Nephron progenitor cell (in vitro differentiated cells): ENCODE results near the gene OLFML1.

ENCODE experiments used
- DNase-seq: peaks from one replicate; pipeline ENCODE4 v3.0.0; 2021
- H3K27ac Mint-ChIP-seq: 2 replicates; pipeline ENCODE4 v1.8.0; 2021; ENCODE audit warnings: mild to moderate bottlenecking, moderate library complexity, mixed read lengths
- H3K27me3 Mint-ChIP-seq: 2 replicates; pipeline ENCODE4 v1.8.0; 2021; ENCODE audit warnings: mild to moderate bottlenecking, low read depth, mixed read lengths; ENCODE audit not compliant: poor library complexity
- H3K36me3 Mint-ChIP-seq: 2 replicates; pipeline ENCODE4 v1.8.0; 2021; ENCODE audit warnings: low read depth, mixed read lengths
- H3K4me1 Mint-ChIP-seq: 2 replicates; pipeline ENCODE4 v1.8.0; 2021; ENCODE audit warnings: mixed read lengths
- H3K4me3 Mint-ChIP-seq: 2 replicates; pipeline ENCODE4 v1.8.0; 2021; ENCODE audit warnings: mild to moderate bottlenecking, moderate library complexity, mixed read lengths
- H3K9me3 Mint-ChIP-seq: 2 replicates; pipeline ENCODE4 v1.8.0; 2021; ENCODE audit warnings: mild to moderate bottlenecking, moderate library complexity, mixed read lengths
- CTCF ChIP-seq: fragments of 200-600 bp; sonication (generic); IDR thresholded peaks from 2 replicates; pipeline ENCODE4 v1.5.0; 2021; ENCODE audit warnings: antibody characterized with exemption

Gene OLFML1

GRCh38 chr11:7551571-7551970 is 66.3 kb downstream of the OLFML1 start:
- TF ChIP-seq CTCF = no peak
- no peak overlapping the region for H3K27ac Mint-ChIP-seq
- H3K27me3 Mint-ChIP-seq = peaks cover 14% of the 10 kb centered on the region
- peaks cover 36% of the 10 kb centered on the region for H3K4me1 Mint-ChIP-seq
- no peak for DNase-seq
- peaks cover 5% of the 10 kb centered on the region for H3K9me3 Mint-ChIP-seq
- peaks cover 13% of the 10 kb centered on the region for H3K36me3 Mint-ChIP-seq
- H3K4me3 Mint-ChIP-seq = no peak overlapping the region

- DNase-seq = no peak
- Mint-ChIP-seq H3K9me3 (peaks cover 12% of the 10 kb centered on the region), H3K4me3 (no peak overlapping the region), H3K27ac (no peak overlapping the region), H3K27me3 (peaks cover 11% of the 10 kb centered on the region), H3K36me3 (peaks cover 21% of the 10 kb centered on the region), H3K4me1 (peaks cover 25% of the 10 kb centered on the region)
- no peak for TF ChIP-seq CTCF
These were observed 67.4 kb downstream of the OLFML1 start for GRCh38 chr11:7552666-7553065.

- H3K27ac Mint-ChIP-seq = no peak overlapping the region
- peaks cover 7% of the 10 kb centered on the region for H3K27me3 Mint-ChIP-seq
- TF ChIP-seq CTCF = no peak
- peaks cover 12% of the 10 kb centered on the region for H3K9me3 Mint-ChIP-seq
- DNase-seq = no peak
- H3K4me1 Mint-ChIP-seq = peaks cover 14% of the 10 kb centered on the region
- no peak overlapping the region for H3K4me3 Mint-ChIP-seq
- peaks cover 21% of the 10 kb centered on the region for H3K36me3 Mint-ChIP-seq
These were observed 69.9 kb downstream of the OLFML1 start for GRCh38 chr11:7555052-7555699.

GRCh38 chr11:7558046-7558445 is 72.7 kb downstream of the OLFML1 start:
- Mint-ChIP-seq H3K9me3 (peaks cover 12% of the 10 kb centered on the region), H3K27ac (no peak overlapping the region), H3K4me3 (no peak overlapping the region), H3K27me3 (peaks cover 4% of the 10 kb centered on the region), H3K4me1 (peaks cover 29% of the 10 kb centered on the region), H3K36me3 (peaks cover 17% of the 10 kb centered on the region)
- no peak for DNase-seq
- TF ChIP-seq CTCF = no peak

GRCh38 chr11:7559398-7560283 is 74.3 kb downstream of the OLFML1 start:
- H3K9me3 Mint-ChIP-seq = peaks cover 12% of the 10 kb centered on the region
- no peak overlapping the region for H3K4me3 Mint-ChIP-seq
- H3K27ac Mint-ChIP-seq = peak overlapping the region; percentile 47
- H3K4me1 Mint-ChIP-seq = peaks cover 35% of the 10 kb centered on the region
- DNase-seq = no peak
- peaks cover 4% of the 10 kb centered on the region for H3K27me3 Mint-ChIP-seq
- peaks cover 17% of the 10 kb centered on the region for H3K36me3 Mint-ChIP-seq
- no peak for TF ChIP-seq CTCF
